K562 (cell line): ENCODE data around the gene PIK3CD. TPM values are rescaled to one million over a fixed set of nuclear protein-coding genes. Genes with fewer than 3 reads are reported as not detected.

ENCODE experiments used
- HOMEZ ChIP-seq: fragments of 250-450 bp; sonication (Bioruptor Pico); IDR thresholded peaks from 2 replicates; pipeline ENCODE4 v1.4.0; 2020; ENCODE audit warnings: mild to moderate bottlenecking, moderate library complexity
- PHB ChIP-seq: fragments of 250-450 bp; sonication (Bioruptor Pico); IDR thresholded peaks from 2 replicates; pipeline ENCODE4 v1.5.0; 2021
- PHF21A ChIP-seq: fragments of 450-650 bp; IDR thresholded peaks from 2 replicates; pipeline ENCODE4 v1.6.1; 2017; ENCODE audit warnings: low read depth, borderline replicate concordance
- PML ChIP-seq: IDR thresholded peaks from 2 replicates; pipeline ENCODE4 v1.6.1; 2012; ENCODE audit warnings: low read length, inconsistent platforms
- RB1 ChIP-seq: fragments of 450-650 bp; IDR thresholded peaks from 2 replicates; pipeline ENCODE4 v1.6.1; 2017; ENCODE audit warnings: low read depth, mild to moderate bottlenecking
- RCOR1 ChIP-seq, 2 experiments: IDR thresholded peaks; 2 replicates each; pipeline ENCODE4 v1.6.1; 2012; ENCODE audit warnings: low read depth in 2 of 2, low read length in 2 of 2, borderline replicate concordance in 1 of 2, improper control_type of control experiment in 1 of 2
- RREB1 ChIP-seq: fragments of 250-450 bp; sonication (Bioruptor Pico); IDR thresholded peaks from 2 replicates; pipeline ENCODE4 v1.4.0; 2020
- TAF7 ChIP-seq: fragments of 450-650 bp; IDR thresholded peaks from 2 replicates; pipeline ENCODE4 v1.6.1; 2016; ENCODE audit warnings: missing genetic modification characterization, missing compliant biosample characterization
- TCF7 ChIP-seq: sonication (generic); IDR thresholded peaks from 2 replicates; pipeline ENCODE4 v1.6.1; 2016; ENCODE audit warnings: antibody characterized with exemption, borderline replicate concordance
- THRA ChIP-seq: fragments of 450-650 bp; IDR thresholded peaks from 2 replicates; pipeline ENCODE4 v1.6.1; 2017; ENCODE audit warnings: mild to moderate bottlenecking, moderate library complexity
- ZBTB33 ChIP-seq: sonication (generic); formaldehyde crosslinking; IDR thresholded peaks from 2 replicates; pipeline ENCODE4 v1.8.1; 2023; ENCODE audit warnings: mild to moderate bottlenecking, missing genetic modification reagents
- ZFX ChIP-seq: sonication (generic); formaldehyde crosslinking; IDR thresholded peaks from 2 replicates; pipeline ENCODE4 v1.8.0; 2022; ENCODE audit warnings: mild to moderate bottlenecking, missing genetic modification reagents, moderate library complexity
- ZNF398 ChIP-seq: fragments of 250-450 bp; sonication (Bioruptor Pico); IDR thresholded peaks from 2 replicates; pipeline ENCODE4 v1.8.0; 2021; ENCODE audit warnings: moderate library complexity, mild to moderate bottlenecking, inconsistent platforms
- ZNF780A ChIP-seq: fragments of 250-450 bp; sonication (Bioruptor Pico); IDR thresholded peaks from 2 replicates; pipeline ENCODE4 v1.5.0; 2021; ENCODE audit warnings: mild to moderate bottlenecking
- ZNF830 ChIP-seq: fragments of 250-450 bp; sonication (Bioruptor Pico); IDR thresholded peaks from 2 replicates; pipeline ENCODE4 v1.5.0; 2021; ENCODE audit warnings: mild to moderate bottlenecking
- polyA plus RNA-seq, 8 experiments: library from polyadenylated mRNA; depleted of rRNA in 4 of 8; stranded (reverse) in 5 of 8; unstranded in 3 of 8; fragments of >200 nt; fragmentation: Nextera tagmentation in 2 of 8; fragmentation: Illumina TruSeq in 1 of 8; extraction: Ambion mirVana in 2 of 8; extraction: Trizol in 1 of 8; gene quantifications; 2 replicates each; pipeline versions ENCODE4 v1.2.1 to v1.2.3, GENCODE V29; 2011 to 2014; ENCODE audit warnings: inconsistent platforms in 1 of 8, missing spikeins in 1 of 8
- total RNA-seq, 7 experiments: library from RNA; depleted of rRNA in 6 of 7; stranded (reverse); fragments of >200 nt in 6 of 7; fragmentation: Illumina TruSeq in 2 of 7; extraction: Trizol in 2 of 7; gene quantifications; 2 replicates each; pipeline versions ENCODE4 v1.2.1 to v1.2.3, GENCODE V29; 2011 to 2021; ENCODE audit warnings: low replicate concordance in 1 of 7

PIK3CD gene
- total and polyA plus RNA-seq, 9 of the 15 experiments (the other 6 are each of a cell fraction or from before 2014, with no cell fraction given) = 1.8 to 20.8 (median 7.2) TPM

- no peak for TF ChIP-seq RCOR1 (IDR thresholded peaks at IDR 0.05; ENCODE audit: borderline replicate concordance in 1 of 2, low read depth in 2 of 2, low read length in 2 of 2)
- TF ChIP-seq ZFX = no peak
- no peak for TF ChIP-seq RB1
- peak; percentile 26; the same call in 1 of the 2 replicates for TF ChIP-seq PHB
- 0 out of 2 replicates have a peak, but pooled peaks have one; percentile 35 for TF ChIP-seq ZNF830
- no peak for TF ChIP-seq PHF21A
- peak; percentile 51; the same call in 1 of the 2 replicates for TF ChIP-seq RREB1
- TF ChIP-seq ZNF780A (CRISPR knock-in tag) = 0 out of 2 replicates have a peak, but pooled peaks have one; percentile 11
- no peak; the same call in 1 of the 2 replicates for TF ChIP-seq TCF7
- TF ChIP-seq ZNF398 (CRISPR knock-in tag) = no peak
- 0 out of 2 replicates have a peak, but pooled peaks have one; percentile 39 for TF ChIP-seq TAF7 (tag)
- no peak for TF ChIP-seq THRA
- TF ChIP-seq PML = no peak
- TF ChIP-seq HOMEZ (CRISPR knock-in tag) = 0 out of 2 replicates have a peak, but pooled peaks have one; percentile 17
- no peak for TF ChIP-seq ZBTB33 (CRISPR knock-in tag)
Measured at GRCh38 chr1:9718006-9718680, 66.6 kb downstream of the PIK3CD start (continued).
